GM21515 (cell line): ENCODE data around the gene HS3ST2.

Experiments used
- ATAC-seq: cut with Tn5 transposase; IDR thresholded peaks from one replicate; pipeline ENCODE4 v1.9.1; 2021; ENCODE audit not compliant: unreplicated experiment

Gene HS3ST2

DNA sequence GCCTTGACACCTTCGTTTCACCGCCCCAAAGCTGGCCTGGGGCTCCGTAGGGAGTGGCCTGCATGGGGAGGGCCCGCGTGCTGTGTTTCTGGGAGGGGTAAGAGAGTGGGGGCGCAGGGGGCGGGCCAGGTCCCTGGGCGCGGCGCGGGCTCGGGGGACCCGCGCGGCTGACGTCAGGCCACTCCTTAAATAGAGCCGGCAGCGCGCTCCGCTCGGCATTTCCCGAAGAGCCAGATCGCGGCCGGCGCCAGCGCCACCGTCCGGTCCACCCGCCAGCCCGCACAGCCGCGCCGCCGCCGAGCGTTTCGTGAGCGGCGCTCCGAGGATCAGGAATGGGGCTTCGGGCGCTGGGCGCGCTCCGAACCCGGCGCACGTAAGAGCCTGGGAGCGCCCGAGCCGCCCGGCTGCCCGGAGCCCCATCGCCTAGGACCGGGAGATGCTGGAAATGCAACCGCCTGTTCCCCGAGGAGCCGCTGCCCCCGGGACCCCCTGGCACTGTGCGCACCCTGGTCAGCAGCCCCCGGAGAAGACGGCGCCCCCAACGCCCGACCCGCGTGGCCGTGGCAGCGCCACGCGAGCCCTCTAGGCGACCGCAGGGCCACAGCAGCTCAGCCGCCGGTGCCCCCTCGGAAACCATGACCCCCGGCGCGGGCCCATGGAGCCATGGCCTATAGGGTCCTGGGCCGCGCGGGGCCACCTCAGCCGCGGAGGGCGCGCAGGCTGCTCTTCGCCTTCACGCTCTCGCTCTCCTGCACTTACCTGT is at the start of gene HS3ST2:
Gene HS3ST2, plus strand, starts transcription at position 215 of the 763 bp plus-strand sequence. Its CDS starts 449 bp downstream, at position 664.
- no peak for ATAC-seq

GRCh38 chr16:22764662-22765327 is 49.2 kb upstream of the HS3ST2 start:
- ATAC-seq, result no peak

DNA sequence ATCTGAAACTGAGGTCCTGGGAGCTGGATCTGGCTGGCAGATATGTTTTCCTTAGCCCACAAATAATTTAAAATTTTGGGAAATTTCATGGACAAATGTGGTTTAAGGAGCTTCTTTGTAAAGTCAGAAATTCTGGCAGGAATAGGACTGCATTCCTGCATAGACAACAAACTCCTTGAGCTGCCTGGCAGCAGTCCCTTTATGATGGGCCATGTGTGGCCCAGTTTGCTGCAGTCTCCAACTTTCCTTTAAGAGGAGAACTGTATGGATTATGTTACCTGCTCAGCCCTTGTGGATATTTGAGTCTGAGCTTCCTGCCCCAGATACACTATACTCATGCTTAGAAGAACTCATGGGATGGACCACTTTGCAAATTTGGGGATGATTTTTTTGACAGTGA is 48.5 kb upstream of the HS3ST2 start:
- no peak for ATAC-seq

- ATAC-seq, result no peak
Measured at GRCh38 chr16:22770866-22771265, 43.1 kb upstream of the HS3ST2 start.

- no peak for ATAC-seq
Measured at GRCh38 chr16:22771551-22771950, 42.4 kb upstream of the HS3ST2 start.

DNA sequence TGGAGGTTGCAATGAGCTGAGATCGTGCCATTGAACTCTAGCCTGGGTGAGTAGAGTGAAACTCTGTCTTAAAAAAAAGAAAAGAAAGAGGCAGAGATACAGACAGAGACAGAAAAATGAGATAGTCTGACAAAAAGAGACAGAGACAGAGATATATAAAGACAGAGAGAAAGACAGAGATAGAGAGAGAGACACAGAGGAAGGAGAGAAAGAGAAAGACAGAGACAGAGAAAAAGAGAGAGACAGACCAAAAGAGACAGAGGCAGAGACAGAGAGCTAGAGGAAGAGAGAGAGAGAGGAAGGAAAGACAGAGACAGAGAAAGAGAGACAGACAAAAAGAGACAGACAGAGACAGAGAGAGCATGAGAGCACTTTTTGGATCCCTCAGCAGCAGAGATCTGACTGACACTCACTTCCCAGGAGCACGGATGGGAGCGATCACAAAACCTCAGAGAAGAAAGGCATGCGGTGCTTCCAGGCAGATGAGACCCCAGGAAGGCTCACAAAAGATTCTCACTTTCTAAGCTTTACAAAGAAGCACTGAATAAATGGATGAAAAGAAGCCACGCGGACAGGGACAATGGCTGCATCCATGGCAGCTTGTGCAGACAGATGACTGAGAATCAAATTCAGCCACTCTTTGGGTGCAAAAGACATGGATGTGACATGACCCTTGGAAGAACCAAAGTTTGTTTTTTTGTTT is 38.6 kb upstream of the HS3ST2 start:
- ATAC-seq, result no peak

DNA sequence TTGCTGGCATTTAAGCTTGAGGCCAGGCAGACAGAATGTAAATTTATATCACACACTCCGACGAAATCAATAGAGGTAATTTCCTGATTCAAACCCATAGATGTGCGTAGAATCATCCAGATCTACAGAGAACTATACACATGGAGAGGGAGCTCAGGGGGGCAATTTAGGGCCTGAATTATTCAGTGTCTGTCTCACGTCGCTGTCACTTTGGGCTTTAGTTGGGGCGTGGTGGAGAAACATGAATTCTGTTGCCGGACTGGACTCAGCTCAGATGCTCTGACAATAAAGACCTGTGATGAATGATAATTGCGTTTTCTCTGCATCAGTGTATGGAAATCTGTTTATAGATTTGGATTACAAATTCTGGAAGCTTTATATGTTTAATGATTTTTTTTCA is 32.5 kb upstream of the HS3ST2 start:
- ATAC-seq, result no peak

DNA sequence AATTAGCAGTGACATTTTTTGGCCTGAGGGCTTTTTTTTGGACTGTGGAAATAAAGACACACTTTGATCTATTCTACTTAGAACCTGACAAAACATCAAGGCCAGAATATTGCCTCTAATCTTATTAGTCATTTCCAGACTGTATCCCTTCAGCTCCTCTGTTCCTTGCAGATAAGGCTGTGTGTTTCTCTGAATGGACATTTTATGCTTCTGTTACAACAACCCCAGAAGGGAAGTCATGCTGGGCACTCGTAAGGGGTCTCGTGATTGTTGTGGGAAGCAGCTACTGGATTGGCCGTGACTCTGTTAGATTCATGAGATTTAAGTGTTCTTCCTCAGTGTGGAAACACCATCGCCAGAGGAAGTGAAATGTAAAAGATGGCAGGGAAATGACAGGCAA is 31.6 kb upstream of the HS3ST2 start:
- ATAC-seq, result no peak

GRCh38 chr16:22784690-22785214 is 29.2 kb upstream of the HS3ST2 start:
- no peak for ATAC-seq

GRCh38 chr16:22785552-22785951 is 28.4 kb upstream of the HS3ST2 start:
- no peak for ATAC-seq

- no peak for ATAC-seq
Measured at GRCh38 chr16:22786284-22786683, 27.7 kb upstream of the HS3ST2 start.

DNA sequence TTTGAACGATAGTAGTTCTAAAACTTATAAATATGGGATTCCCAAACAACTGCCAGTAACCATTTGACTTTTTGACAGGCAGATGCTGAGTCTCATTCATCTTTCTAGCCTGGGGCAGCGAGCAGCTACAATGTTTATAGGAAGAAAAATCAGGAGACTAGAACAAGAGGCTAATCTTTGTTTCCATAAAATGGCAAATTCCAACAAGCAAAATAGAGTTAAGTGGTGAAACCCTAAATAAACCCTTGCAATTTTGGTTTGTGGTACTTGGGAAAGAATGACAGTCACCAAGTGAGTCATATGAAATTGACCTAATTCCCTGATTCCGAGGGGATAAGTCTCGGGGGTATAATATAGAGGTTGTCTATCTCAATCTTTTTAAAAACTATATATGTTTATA is 27.3 kb upstream of the HS3ST2 start:
- no peak for ATAC-seq

- no peak for ATAC-seq
Measured at GRCh38 chr16:22787466-22788192, 26.3 kb upstream of the HS3ST2 start.

DNA sequence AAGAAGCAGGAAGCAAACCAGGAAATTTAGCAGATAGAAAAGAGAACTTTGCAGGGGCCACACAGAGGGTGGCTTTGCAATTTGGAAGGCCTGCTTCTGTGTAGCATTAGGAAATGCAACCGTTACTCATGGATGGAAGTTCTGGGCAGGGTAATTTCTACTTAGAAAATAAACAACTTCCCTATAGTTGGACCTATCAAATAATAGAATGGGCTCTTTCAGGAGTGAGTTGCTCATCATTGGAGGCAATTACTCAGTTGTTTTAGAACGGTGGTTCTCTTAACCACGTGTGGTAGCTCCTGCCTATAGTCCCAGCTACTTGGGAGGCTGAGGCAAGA is 25.8 kb upstream of the HS3ST2 start:
- no peak for ATAC-seq

DNA sequence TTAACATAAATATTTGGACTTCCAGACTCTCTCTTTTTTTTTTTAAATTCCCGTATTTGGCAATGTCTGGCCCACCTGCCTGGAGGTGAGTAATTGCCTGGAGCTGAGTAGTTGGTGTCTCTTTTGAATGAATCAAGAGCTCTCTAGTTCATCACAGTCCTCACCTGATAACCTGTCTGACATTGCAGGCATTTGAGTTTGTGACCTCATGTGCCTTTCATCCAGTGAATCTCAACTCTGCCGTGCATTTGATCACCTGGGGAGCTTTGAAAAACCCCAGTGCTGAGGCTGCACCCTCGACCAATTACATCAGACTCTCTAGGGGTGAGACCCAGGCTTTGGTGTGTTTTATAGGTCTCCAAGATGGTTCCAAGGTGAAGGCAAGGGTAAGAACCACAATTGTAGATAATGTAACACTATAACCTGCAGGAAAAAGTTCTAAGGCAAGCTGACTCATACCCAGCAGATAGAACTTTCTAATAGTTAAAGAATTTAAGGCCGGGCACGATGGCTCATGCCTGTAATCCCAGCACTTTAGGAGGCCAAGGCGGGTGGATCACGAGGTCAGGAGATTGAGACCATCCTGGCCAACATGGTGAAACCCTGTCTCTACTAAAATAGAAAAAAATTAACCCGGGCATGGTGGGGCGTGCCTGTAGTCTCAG is 24.5 kb upstream of the HS3ST2 start:
- no peak for ATAC-seq

- no peak for ATAC-seq
Measured at GRCh38 chr16:22797551-22797950, 16.4 kb upstream of the HS3ST2 start.

GRCh38 chr16:22799113-22799512 is 14.8 kb upstream of the HS3ST2 start:
- no peak for ATAC-seq

DNA sequence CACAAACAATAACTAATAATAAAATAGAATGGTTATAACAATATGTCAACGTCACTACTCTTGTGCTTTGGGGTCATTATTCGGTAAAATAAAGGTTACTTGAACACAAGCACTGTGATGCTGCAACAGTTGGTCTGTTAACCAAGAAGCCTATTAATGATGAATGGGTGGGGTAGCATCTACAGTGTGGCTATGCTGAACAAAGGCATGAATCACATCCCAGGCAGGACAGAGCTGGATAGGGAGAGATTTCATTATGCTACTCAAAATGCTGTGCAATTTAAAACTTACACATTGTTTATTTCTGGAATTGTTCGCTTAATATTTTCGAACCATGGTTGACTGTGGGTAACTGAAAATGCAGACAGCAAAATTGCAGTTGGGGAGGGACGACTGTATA is 9.1 kb upstream of the HS3ST2 start:
- ATAC-seq, result no peak

- no peak for ATAC-seq
Measured at GRCh38 chr16:22805326-22805725, 8.6 kb upstream of the HS3ST2 start.

GRCh38 chr16:22806811-22807210 is 7.2 kb upstream of the HS3ST2 start:
- ATAC-seq, result no peak

DNA sequence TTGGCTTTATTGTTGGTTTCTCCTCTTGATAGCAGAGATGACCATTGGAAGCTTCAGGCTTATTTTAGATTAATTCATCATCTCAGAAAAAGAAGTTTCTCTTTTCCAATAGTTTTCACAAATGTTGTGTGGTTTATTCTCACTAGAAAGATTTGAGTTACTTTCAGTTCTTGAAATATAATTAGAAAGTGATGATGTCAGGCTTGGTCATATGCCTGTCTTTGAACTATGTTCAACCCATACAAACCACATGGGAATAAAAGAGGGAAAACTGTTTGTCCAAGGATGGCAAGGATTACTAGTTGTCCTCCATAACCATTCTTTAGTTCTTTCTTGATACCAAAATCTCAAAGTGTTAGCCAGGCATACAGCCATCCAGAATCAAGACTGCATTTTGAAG is 3.7 kb upstream of the HS3ST2 start:
- ATAC-seq, result no peak
